Stimulated activated CD8-positive, alpha-beta memory T cell treated with anti-CD3 and anti-CD28 coated beads, Interleukin-7, amount 100 ng/mL, for 1 hour (primary cell): ENCODE results near the gene CHERP.
A peak's percentile ranks its signal among the peaks of the same experiment; 100 is the strongest.

Source experiments
- DNase-seq, 2 donors: peaks; one replicate each; pipeline ENCODE4 v3.0.0-alpha.2; 2020; ENCODE audit warnings: low read depth in 2 of 2

Gene CHERP, protein sequence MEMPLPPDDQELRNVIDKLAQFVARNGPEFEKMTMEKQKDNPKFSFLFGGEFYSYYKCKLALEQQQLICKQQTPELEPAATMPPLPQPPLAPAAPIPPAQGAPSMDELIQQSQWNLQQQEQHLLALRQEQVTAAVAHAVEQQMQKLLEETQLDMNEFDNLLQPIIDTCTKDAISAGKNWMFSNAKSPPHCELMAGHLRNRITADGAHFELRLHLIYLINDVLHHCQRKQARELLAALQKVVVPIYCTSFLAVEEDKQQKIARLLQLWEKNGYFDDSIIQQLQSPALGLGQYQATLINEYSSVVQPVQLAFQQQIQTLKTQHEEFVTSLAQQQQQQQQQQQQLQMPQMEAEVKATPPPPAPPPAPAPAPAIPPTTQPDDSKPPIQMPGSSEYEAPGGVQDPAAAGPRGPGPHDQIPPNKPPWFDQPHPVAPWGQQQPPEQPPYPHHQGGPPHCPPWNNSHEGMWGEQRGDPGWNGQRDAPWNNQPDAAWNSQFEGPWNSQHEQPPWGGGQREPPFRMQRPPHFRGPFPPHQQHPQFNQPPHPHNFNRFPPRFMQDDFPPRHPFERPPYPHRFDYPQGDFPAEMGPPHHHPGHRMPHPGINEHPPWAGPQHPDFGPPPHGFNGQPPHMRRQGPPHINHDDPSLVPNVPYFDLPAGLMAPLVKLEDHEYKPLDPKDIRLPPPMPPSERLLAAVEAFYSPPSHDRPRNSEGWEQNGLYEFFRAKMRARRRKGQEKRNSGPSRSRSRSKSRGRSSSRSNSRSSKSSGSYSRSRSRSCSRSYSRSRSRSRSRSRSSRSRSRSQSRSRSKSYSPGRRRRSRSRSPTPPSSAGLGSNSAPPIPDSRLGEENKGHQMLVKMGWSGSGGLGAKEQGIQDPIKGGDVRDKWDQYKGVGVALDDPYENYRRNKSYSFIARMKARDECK

DNA sequence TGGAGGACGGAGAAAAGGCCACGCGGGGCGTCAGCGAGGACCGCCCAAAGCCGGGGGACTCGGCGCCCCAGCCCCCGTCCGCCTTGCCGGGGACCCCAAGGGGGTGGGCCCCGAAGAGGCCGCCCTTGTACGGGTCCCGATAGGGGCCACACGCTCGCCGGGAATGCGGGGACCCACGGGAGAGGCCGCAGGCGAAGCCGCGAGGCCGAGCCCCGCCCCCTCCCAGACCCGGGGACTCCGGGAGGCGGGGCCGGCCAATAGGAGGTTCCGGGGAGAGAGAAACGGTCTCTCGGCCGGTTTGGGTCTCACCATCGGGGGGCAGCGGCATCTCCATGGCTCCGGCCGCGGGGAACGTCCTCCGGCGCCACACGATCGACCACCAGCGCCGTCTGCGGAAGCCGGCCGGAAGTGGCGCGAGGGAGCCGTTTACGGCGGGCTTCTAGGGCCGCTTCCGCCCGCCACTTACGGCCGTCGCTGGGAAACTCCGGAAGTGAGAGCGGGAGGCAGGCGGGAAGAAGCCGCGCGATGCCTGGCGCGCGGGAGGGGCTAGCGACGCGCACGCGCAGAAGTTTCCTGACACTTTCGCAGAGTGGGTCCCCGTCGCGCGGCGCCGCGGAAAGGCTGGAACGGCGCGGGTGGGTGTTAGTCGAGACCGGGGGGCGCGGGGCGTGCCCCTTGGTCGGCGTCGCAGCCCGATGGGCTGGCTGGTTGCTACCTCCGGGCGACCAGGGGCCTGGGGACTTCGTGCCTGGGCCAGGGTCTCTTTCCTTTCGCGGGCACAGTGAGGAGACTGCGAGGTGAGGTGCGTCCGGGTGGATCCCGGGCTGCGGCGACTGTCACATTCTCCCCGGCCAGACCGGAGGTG, at the start of gene CHERP:
Gene CHERP, minus strand, starts transcription at position 393 of the 865 bp plus-strand sequence. Its CDS starts 59 bp downstream, at position 334.
- DNase-seq = peak; percentile 89 to 92

DNA sequence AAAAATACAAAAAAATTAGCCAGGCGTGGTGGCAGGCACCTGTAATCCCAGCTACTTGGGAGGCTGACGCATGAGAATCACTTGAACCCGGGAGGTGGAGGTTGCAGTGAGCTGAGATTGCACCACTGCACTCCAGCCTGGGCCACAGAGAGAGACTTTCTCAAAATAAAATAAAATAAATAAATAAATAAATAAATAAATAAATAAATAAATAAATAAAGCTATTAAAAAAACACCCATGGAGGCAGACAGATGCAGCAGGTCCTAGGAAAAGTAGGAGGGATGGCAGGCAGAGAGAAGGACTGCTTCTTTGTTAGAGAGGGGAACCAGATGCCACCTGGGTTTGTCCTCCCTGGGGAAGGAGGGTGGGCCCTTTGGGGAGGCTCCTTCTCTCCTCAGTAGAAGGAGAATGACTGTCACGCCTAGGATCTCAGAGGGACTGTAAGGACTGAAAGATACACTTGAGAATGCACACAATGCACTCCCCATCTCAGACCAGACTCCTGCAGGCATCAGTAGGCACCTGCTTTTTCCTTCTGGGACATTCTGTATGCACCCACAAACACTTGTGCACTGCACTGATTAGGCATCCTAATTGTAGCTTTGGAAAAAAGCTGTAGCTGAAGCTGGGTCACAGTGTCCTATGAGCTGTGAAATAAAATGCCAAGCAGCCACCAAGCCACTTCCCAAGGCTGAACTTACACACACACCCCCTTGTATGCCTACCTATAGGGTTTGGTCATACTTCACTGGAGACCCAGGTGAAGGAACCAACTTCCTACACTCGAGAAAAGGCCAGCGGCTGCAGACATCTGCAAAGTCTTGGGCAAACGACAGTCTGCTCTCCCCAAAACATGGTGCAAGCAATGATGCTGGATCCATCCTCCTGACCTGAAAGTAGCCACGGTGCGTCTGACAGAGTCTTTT, 48.9 kb upstream of the CHERP start:
- DNase-seq = no peak

DNA sequence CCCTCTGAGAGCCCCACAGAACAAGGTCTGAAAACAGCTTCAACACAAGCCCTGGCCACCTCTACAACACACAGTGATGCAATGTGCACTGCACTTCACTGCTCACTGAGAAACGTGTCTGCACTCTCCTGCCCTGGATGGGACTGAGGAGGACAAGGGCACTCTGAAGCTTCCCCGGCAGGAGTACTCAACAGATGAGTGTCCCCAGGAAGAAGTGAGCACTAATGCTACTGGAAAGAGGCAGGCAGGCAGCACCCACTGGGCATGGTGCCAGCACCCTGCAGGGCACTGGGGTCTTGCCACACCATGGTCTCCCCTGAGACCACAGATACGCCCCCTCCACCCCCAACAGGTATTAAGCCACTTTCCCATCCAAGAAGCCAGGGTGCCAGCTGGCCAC, 47.7 kb upstream of the CHERP start:
- DNase-seq = no peak

DNA sequence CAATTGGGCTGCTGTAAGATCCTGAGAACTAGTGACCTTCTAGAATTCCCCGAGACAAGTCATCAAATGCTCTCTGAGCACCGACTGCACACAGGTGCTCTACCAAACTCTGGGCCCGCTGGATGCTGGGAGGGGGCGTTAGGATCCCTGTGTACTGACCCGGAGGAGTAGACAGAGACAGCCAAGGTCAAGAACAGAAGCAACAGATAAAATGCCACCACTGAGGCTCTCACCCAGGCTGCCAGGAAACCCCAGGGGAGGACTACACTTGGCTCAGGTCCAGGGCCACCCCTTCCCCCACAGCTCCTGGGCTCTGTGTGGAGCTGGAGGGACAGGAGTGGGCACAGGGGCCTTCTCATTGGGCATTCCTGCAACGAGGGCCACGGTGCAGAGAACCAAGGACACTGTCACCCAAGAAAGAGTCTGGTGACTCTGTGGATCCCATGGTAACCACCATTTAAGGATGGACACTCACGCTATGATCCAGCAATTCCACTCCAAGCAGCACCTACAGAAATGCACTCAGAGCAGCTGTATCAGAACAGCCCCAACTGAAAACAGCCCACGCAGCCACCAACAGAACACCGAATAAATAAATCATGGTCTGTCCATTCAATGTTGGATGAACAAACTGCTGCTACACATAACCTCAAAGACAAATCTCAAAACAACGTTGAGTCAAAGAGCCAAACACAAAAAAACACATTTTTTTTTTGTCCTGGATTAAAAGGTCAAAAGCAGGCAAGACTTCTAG, 46.8 kb upstream of the CHERP start:
- DNase-seq = no peak

DNA sequence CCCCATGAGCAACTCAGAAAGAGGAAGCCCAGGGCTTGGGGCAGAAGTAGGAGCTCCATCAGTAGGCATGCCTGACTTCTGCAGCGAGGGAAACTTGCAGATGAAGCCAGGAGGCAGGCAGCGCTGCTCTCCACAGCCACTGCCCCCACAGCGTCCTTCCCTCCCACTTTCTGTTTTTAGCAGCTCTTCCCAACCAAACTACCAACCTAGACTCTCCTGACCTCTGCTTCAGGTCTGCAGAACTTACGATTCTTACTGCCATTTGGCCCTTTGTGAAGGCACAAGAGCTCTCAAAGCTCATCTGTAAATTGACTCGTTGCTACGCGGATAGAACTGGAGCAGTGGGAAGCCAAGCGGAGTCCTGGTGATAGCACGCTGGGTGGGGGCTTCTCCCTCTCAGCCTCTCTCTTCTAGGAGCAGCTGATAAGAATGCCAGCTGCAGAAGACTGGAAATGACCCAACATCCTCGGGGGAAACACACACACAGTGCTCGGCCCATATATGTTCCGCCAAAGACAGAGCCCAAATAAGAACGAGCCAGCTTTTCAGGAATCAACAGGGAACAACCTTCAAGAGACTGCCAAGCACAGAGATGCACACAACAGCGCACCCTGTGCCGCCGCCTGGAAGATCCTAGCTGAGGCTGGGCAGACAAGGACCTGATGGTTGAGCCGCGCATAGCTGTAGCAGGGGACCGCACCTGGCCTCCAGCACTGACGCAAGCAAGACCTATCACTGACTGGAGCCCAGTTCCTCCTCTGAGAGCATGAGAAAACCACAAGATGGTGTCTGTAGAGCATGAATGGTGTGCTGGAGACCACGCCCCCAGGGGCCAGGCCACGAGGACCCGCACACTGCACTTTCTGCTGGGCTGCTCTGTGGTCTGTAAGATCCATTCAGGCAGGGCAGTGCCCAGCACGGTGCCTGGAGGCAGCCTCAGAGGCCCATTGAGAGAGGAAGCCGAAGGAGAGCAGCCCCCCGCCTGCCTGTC, 45.9 kb upstream of the CHERP start:
- no peak for DNase-seq

DNA sequence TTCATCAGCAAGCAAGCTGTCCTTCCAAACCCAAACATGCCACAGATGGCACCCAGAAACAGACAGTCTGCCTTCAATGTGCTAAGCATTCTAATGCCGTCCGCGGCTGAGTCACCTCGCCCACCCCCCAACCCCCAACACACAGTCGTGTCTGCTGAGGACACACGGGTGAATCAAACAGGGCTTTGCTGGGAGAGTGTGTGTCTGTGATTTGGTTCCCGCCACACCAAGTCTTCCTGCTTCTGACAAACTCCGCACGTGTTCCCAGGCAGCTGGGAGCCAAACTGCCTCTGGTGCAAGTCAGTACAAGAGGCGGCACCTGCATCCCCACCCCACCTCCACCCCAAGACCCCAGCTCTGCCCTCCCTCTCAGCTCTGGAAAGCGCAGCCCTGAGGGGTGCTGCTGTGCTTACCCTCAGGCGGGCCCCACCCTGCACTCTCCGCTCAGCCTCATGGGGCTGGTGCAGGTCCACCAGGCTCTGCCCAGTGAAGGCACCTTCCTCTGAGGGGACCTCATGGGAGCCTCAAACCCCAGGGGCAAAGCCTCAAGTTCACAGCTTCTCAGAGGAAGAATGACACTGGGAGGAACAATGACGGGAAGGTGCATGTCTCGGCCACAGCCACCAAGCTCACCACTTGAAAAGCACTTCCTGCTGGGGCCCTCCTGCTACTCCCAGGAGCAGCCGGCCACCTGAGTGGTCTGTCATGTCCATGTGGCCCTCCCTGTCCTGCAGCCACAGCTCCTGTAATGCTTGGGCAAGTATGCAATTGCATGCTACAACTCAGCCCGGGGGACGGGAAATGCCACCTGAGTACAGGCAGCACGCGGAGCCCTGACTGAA, 45.0 kb upstream of the CHERP start:
- peak in 1 of 2 donors; percentile 23 for DNase-seq

DNA sequence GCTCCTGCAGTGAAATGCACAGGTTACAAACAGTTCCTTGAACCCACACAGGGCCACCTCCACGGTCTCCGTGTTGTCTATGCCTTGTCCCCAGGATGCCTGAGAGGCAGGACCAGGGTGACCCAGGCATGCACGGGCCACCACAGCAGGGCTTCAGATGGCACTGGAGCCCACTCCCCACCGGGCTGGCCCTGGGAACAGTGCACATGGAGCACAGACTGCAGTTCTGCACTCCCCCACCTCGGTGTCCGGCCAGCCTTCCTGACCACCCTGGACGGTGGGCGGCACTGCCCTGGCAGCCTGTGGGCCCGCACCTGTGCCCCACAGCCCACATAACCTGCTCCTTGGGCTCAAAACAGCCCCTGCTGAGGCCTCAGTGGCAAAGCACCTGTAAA, 44.2 kb upstream of the CHERP start:
- no peak for DNase-seq

DNA sequence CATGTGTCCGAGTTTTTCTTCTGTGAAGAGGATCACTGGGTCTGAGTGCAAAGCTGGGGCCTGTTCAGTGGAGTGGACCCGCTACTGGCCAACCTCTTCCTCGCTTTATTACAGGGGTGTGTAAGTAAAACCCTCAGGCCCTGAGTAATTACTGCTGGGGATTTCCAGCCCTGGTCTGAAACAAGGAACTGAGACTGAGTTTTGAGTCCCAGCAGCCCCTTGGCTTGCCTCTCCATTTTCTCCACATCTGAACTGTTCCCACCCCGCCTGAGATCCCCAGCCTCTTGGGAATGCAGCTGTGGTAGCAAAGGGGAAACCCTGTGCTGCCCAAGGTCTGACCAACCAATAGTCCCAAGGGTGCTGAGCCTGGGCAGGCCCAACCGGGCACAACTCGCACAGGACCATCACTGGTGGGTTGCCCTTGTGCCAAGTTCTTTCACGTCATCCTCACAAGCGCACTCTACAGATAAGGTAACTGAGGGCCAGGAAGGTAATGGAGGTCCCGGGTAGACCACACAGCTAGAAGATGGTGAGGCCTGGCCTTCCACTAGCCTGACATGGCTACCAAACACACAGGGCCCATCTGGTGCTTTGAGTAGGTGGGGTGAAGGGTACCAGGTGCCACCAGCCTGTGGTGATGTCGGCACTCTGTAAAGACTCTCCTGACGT, 43.7 kb upstream of the CHERP start:
- no peak for DNase-seq

DNA sequence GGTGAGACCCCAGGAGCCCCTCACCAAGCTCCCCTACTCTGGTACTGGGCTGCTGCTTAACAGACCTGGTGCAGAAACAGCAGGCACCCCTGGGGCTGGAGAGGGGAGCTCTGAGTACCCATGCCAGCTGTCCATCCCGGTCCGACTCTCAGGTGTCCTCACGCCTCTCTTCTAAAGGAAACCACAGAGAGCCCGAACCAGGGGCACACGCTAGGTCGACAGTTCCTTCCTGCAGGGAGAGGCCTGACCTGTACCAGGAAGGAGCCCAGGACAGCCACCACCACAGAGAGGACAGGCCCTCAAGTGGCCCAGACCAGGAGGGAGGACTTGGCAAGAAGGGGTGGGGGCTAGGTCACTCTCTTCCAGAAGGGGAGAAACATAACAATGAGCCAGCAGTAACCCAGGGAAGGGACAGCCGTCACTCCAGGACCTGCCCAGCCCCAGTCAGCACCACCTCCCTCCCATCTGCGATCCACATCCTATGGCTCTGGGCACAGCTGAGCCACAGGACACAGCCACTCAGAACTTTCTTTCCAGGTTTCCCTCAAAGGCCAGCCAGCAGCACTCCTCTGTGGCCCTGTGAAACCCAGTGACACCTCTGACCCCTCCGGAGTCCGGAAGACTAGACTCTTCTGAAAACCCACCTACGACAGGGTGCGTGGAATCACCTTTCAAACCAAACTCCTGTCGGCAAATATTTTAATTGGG, 43.0 kb upstream of the CHERP start:
- no peak for DNase-seq

DNA sequence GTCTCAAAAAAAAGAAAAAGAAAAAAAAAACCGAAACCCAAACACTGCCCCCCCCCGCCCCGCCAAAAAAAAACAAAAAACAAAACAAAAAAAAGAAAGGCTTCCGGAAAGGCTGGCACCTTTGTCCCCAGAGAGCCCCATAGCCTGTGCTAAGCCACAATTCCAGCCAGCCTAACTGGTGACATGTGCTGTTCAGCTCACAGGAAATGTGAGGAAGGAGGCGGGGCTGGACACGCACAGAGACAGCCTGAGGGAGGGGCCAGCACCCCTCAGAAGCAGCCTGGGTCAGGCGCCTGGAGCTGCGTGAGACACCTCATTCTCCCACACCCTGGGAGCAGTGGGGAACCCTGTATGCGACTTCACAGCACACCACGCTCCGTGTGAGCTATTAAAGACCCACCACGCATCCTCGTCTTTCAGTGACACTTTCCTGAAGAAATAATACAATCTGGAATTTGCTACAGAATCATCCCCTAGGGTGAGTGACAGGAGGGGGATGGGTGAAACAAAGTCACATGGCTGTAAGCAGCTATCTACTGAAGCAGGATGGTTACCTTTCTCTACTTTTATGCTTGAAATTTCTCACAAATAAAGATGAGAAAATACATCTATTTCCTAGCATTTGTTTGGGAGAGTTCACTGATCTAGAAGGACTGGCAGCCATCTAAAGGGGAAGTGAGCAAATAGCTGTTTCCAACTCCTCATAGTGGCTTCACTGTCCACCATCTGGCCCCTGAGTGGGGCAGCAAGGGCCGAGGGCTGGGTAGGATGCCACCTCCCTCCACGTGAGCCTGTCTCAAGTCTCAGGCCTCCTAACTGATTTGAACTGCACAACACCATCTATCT, 42.2 kb upstream of the CHERP start:
- peak; percentile 69 to 71 for DNase-seq

DNA sequence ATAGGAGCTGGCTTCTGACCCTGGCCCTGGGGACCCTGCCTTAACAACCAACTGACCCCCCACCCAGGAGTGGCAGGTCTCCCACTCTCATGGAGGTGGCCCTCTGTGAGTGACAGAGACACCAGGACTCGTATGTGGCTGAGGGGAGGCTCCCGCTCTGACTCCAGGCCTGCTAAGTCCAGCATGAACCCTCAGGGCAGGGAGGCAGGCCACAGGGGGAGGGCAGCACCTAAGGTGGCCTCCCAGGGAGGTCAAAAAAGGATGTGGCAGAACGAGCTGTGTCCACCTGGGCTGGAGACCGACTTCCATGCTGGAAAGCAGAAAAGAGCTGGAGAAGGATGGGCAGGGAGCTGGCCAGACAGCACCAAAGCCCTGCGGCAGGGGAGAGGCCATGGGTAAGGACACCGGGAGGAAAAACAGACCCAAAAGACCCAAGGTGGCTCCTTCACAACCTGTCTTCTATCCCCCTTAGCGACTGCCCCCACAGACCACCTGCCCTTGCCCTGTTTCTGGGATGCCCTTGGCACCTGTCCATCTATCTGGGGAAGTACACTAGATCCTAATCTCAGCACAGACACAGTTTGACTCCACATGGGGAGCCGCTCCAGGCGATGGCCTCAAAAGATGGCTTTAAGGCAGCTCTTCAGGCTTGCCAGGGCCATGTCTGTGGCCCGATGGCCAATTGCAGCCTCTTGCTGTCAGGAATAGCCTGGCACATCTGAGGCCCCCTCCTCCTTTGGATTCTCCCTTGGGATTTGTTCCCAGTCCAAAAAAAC, 40.4 kb upstream of the CHERP start:
- no peak for DNase-seq

DNA sequence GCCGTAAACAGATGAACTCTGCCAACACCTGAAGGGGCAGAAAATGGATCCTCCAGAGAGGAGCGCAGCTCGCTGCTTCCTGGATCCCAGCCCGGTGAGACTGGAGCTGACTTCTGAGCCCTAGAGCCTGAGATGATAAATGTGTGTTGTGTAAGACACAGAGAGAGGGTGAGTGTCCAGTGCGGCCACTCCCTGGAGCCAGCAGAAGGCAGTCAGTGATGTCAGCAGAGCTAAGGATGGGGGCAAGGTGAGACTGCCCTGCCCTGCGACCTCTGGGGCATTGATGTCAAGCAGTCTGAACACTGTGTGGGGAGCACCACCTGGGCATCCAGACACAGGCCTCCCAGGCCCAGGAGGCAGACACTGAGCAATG, 39.7 kb upstream of the CHERP start:
- no peak for DNase-seq

DNA sequence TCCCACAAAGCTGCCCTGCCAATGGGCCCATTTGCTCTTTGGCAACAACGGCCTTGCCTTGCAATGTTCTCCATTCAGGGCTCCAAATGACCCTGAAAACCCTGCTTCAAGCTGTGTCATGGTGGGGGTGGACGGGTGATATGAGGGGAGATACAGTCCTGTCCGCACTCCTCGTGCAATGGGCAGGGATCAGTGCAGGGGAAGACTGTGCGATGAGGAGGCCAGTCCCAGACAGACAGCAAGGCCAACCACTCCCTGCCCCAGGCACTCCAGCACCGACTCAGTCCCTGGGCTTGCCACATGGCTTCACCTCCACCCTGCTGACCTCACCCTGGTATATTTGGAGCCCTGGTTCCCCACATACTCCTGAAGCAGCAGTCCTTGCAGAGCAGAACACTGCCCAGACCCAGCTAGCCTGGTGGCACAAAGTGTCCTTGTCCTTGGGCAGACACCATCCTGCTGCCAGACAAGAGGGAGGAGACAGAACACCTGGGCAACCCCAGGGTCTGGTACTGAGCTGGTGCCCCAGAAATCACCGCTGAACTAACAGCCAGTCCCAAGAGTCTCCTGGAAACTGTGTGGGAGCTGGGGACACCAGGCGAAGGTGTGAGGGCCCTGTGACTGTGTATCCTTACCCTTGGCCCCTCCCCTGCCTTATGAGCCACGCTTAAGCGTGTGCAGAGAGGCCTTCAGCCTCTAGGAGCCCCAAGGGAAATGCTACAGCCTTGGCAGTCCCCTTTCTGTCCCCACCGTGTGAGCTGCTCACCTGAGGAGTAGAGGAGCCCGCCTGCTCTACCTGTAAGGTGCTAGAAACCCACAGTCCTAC, 39.1 kb upstream of the CHERP start:
- no peak for DNase-seq

DNA sequence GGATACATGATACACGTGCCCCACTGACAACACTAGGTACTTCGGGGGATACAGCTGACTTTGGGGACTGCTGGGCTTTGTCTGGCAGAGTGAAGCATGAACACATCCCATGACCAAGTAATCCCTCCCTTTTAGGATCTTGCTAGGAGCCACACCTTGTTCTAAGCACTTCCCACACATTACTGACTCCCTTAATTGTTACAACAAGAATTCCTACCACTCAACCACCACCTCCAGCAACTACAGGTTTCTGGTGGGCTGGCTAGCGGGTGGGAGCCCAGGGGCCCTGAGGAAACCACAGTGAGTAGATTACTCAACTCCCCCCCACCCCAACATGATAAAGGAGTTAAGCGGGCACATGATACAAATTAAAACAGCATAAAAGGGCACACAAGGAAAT, 37.1 kb upstream of the CHERP start:
- no peak for DNase-seq
